ENCODE results near the gene CEACAM8.
"Not testable (repeated sequence)": the region's sequence is repeated elsewhere in the genome, so short reads cannot be mapped to it uniquely, and the experiment has no call there.

Gene CEACAM8

DNA sequence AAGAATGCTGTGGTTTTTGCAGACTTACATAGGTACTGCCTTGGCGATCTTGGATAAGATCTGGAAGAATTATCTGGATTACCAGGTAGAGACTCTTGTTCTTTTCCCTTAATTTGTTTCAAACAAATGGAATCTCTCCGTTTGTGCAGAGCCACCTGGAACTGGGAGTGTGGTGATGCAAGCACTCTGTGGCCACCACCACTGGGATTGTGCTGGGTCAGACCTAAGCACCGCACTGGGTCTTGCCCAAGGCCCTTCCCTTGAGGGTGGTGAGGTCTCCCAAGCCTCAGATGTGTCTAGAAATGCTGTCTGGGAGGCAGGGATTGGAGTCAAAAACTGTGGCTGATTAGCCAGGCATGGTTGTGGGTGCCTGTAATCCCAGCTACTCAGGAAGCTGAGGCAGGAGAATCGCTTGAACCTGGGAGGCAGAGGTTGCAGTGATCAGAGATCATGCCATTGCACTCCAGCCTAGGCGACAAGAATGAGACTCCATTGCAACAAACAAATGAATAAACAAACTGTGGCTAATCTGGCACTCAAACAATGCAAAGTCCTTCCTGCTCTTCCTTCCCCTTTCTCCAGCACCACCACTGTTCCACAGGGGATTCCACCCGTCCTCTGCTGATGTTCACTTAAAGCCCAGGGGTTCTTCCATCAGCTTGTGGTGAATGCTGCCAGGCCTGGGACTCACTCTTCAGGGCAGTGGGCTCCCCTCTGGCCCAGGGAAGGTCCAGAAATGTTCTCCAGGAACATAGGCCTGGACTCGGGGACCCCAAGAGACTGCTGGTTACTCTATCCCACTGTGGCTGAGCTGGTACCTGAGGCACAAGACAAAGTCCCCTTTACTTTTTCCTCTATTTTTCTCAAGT lies 55.6 kb downstream of the CEACAM8 start:
- Histone ChIP-seq H3K4me3 (ENCODE audit: low read length) (no peak overlapping the region), H3K36me3 (ENCODE audit: insufficient read depth, low read length) (no peaks in the 10 kb centered on the region), H3K4me1 (ENCODE audit: insufficient read depth, low read length) (peaks cover 15% of the 10 kb centered on the region), H3K27ac (ENCODE audit: low read depth, low read length) (no peak overlapping the region), H3K27me3 (ENCODE audit: insufficient read depth, low read length) (no peaks in the 10 kb centered on the region; the same call in 1 of the 2 replicates), H3K9ac (ENCODE audit: low read depth, low read length) (no peak overlapping the region), H3K9me3 (ENCODE audit: insufficient read depth, low read depth, low read length) (no peaks in the 10 kb centered on the region)
- 86% methylated on average over 7 of the region's 7 CpGs for WGBS

DNA sequence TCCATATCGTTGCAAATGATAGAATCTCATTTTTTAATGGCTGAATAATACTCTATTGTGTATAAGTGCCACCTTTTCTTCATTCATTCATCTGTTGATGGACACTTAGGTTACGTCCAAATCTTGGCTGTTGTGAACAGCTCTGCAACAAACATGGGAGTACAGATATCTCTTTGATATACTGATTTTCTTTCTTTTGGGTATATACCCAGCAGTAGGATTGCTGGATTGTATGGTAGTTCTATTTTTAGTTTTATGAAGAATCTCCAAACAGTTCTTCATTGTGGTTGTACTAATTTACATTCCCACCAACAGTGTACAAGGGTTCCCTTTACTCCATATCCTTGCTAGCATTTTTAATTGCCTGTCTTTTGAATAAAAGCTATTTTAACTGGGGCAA lies 59.4 kb downstream of the CEACAM8 start:
- H3K36me3 ChIP-seq (ENCODE audit: insufficient read depth, low read length); H3K27me3 ChIP-seq (ENCODE audit: insufficient read depth, low read length); H3K27ac ChIP-seq (ENCODE audit: low read depth, low read length); H3K4me3 ChIP-seq (ENCODE audit: low read length); H3K9me3 ChIP-seq (ENCODE audit: insufficient read depth, low read depth, low read length); H3K9ac ChIP-seq (ENCODE audit: low read depth, low read length): not testable (repeated sequence)
- WGBS, result 100% methylated on average over 2 of the region's 2 CpGs
- H3K4me1 ChIP-seq (ENCODE audit: insufficient read depth, low read length), result peaks cover 15% of the 10 kb centered on the region

DNA sequence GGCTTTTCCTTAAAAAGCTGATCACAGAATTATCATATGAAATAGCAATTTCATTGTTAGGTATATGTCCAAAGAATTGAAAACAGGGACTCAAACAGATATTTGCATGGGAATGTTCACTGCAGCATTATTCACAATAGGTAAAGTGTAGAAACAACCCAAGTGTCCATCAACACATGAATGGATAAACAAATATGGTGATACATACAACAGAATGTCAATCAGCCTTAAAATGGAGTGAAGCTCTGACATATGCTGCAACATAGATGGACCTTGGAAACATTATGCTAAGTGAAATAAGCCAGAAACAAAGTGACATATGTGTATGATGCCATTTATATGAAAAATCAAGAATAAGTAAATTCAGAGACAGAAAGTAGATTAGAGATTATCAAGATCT lies 60.3 kb downstream of the CEACAM8 start:
- no peak overlapping the region for H3K27ac ChIP-seq (ENCODE audit: low read depth, low read length)
- no peak overlapping the region for H3K4me3 ChIP-seq (ENCODE audit: low read length)
- no peak overlapping the region for H3K9ac ChIP-seq (ENCODE audit: low read depth, low read length)
- no peaks in the 10 kb centered on the region for H3K27me3 ChIP-seq (ENCODE audit: insufficient read depth, low read length)
- no peaks in the 10 kb centered on the region for H3K36me3 ChIP-seq (ENCODE audit: insufficient read depth, low read length)
- peaks cover 6% of the 10 kb centered on the region; the same call in 1 of the 2 replicates for H3K4me1 ChIP-seq (ENCODE audit: insufficient read depth, low read length)
- H3K9me3 ChIP-seq (ENCODE audit: insufficient read depth, low read depth, low read length), result no peaks in the 10 kb centered on the region

DNA sequence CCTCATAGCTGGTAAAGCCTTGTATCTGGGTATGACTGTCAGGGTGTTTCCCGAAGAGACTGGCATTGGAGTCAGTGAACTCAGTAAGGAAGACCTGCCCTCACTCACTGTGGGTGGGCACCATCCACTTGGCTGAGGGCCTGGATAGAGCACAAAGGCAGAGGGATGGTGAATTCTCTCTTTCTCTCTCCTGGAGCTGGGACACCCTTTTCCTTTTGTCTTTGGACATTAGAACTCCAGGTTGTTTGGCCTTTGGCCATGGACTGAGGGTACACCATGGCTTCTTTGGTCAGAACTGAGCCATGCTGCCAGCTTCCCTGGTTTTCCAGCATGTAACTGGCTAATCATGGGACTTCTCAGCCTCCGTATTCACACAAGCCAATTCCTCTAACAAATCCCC lies 61.8 kb downstream of the CEACAM8 start:
- H3K9ac ChIP-seq (ENCODE audit: low read depth, low read length), result no peak overlapping the region
- no peaks in the 10 kb centered on the region for H3K27me3 ChIP-seq (ENCODE audit: insufficient read depth, low read length)
- no peaks in the 10 kb centered on the region for H3K9me3 ChIP-seq (ENCODE audit: insufficient read depth, low read depth, low read length)
- no peak overlapping the region for H3K27ac ChIP-seq (ENCODE audit: low read depth, low read length)
- no peaks in the 10 kb centered on the region for H3K36me3 ChIP-seq (ENCODE audit: insufficient read depth, low read length)
- WGBS, result 93% methylated on average over 2 of the region's 2 CpGs
- H3K4me3 ChIP-seq (ENCODE audit: low read length), result no peak overlapping the region
- peaks cover 12% of the 10 kb centered on the region for H3K4me1 ChIP-seq (ENCODE audit: insufficient read depth, low read length)

DNA sequence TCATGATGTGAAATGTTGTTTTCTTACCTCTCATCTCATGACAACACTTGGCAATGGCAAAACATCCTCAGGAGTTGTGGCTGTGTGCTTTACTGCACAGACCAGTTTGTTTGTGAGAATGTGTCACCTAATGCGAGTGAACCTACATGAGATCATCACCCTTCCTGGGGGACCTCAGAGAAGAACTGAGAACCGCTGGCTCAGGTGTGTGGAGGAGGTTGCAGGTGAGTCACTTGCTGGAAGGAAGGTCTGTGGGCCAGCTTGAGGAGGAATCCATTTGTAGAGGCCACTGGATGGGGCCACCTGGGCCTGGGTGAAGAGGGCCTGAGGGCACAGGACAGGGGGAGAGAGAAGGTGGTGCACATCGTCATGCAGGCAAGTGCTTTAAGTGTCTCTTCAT lies 63.4 kb downstream of the CEACAM8 start:
- H3K4me1 ChIP-seq (ENCODE audit: insufficient read depth, low read length), result peaks cover 12% of the 10 kb centered on the region
- no peaks in the 10 kb centered on the region for H3K9me3 ChIP-seq (ENCODE audit: insufficient read depth, low read depth, low read length)
- no peaks in the 10 kb centered on the region for H3K36me3 ChIP-seq (ENCODE audit: insufficient read depth, low read length)
- no peak overlapping the region for H3K4me3 ChIP-seq (ENCODE audit: low read length)
- no peaks in the 10 kb centered on the region for H3K27me3 ChIP-seq (ENCODE audit: insufficient read depth, low read length)
- no peak overlapping the region for H3K27ac ChIP-seq (ENCODE audit: low read depth, low read length)
- H3K9ac ChIP-seq (ENCODE audit: low read depth, low read length), result no peak overlapping the region
- 98% methylated on average over 3 of the region's 3 CpGs for WGBS

Data from HUES64 (cell line).